ENCODE results near the gene TNIK.

DNA sequence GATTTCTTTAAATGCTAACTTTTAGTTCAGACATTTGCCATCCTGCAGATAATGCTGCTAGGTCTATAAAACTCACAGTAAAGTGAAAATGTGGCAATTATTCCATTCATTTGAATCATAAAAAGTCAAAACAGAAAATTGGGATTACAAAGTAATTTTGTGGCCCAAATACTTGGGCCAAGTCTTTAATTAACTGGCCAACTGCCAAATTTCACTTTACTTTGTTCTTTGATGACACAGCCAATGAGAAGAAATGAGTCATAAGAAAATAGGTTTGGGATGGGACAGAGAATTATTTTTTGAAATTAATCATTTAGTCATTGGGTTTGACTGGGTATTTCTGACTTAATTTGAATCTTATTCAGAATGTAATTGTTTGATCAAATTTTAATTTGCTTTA is 343.8 kb downstream of the TNIK start:
- TF ChIP-seq EZH2 (IDR thresholded peaks at IDR 0.05; ENCODE audit: low read length, unreplicated experiment) (no peak), EZH2phosphoT487 (IDR thresholded peaks at IDR 0.05; ENCODE audit: borderline replicate concordance, low read length) (no peak)
- TF ChIP-seq, protein P1, sequence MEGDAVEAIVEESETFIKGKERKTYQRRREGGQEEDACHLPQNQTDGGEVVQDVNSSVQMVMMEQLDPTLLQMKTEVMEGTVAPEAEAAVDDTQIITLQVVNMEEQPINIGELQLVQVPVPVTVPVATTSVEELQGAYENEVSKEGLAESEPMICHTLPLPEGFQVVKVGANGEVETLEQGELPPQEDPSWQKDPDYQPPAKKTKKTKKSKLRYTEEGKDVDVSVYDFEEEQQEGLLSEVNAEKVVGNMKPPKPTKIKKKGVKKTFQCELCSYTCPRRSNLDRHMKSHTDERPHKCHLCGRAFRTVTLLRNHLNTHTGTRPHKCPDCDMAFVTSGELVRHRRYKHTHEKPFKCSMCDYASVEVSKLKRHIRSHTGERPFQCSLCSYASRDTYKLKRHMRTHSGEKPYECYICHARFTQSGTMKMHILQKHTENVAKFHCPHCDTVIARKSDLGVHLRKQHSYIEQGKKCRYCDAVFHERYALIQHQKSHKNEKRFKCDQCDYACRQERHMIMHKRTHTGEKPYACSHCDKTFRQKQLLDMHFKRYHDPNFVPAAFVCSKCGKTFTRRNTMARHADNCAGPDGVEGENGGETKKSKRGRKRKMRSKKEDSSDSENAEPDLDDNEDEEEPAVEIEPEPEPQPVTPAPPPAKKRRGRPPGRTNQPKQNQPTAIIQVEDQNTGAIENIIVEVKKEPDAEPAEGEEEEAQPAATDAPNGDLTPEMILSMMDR (conservative IDR thresholded peaks at IDR 0.05; ENCODE audit: low read depth, low read length) = no peak
